GM18873 (cell line): ENCODE measurements around the gene ANKRD55.
"Not testable (repeated sequence)": the region's sequence is repeated elsewhere in the genome, so short reads cannot be mapped to it uniquely, and the experiment has no call there.

Experiments
- ATAC-seq: cut with Tn5 transposase; IDR thresholded peaks from one replicate; pipeline ENCODE4 v1.9.1; 2021; ENCODE audit warnings: mild to moderate bottlenecking, moderate library complexity, moderate number of reproducible peaks; ENCODE audit not compliant: unreplicated experiment, low FRiP score

The ANKRD55 gene

GRCh38 chr5:56253924-56254323, 20.8 kb upstream of the ANKRD55 start:
- ATAC-seq: no peak

GRCh38 chr5:56253126-56253525, 20.0 kb upstream of the ANKRD55 start:
- ATAC-seq: no peak

GRCh38 chr5:56251918-56252553, 18.9 kb upstream of the ANKRD55 start:
- ATAC-seq: no peak

GRCh38 chr5:56251440-56251839, 18.3 kb upstream of the ANKRD55 start:
- ATAC-seq: no peak

- no peak for ATAC-seq
Measured at GRCh38 chr5:56250011-56250410, 16.9 kb upstream of the ANKRD55 start.

- not testable (repeated sequence) for ATAC-seq
Measured at GRCh38 chr5:56249085-56249484, 16.0 kb upstream of the ANKRD55 start.

- ATAC-seq: no peak
Measured at GRCh38 chr5:56247592-56247991, 14.5 kb upstream of the ANKRD55 start.

GRCh38 chr5:56246769-56247168, 13.6 kb upstream of the ANKRD55 start:
- no peak for ATAC-seq

GRCh38 chr5:56245481-56245880, 12.4 kb upstream of the ANKRD55 start:
- no peak for ATAC-seq

- ATAC-seq: no peak
Measured at GRCh38 chr5:56244627-56245026, 11.5 kb upstream of the ANKRD55 start.

- not testable (repeated sequence) for ATAC-seq
Measured at GRCh38 chr5:56242271-56242670, 9.1 kb upstream of the ANKRD55 start.

- no peak for ATAC-seq
Measured at GRCh38 chr5:56232538-56232937, 592 bp downstream of the ANKRD55 start.

- ATAC-seq: no peak
Measured at GRCh38 chr5:56230576-56230975, 2.6 kb downstream of the ANKRD55 start.

GRCh38 chr5:56229111-56229510, 4.0 kb downstream of the ANKRD55 start:
- no peak for ATAC-seq

- no peak for ATAC-seq
Measured at GRCh38 chr5:56228631-56229030, 4.5 kb downstream of the ANKRD55 start.

- ATAC-seq: no peak
Measured at GRCh38 chr5:56227691-56228090, 5.4 kb downstream of the ANKRD55 start.

GRCh38 chr5:56223298-56223697, 9.8 kb downstream of the ANKRD55 start:
- ATAC-seq: not testable (repeated sequence)

GRCh38 chr5:56221601-56222000, 11.5 kb downstream of the ANKRD55 start:
- ATAC-seq: not testable (repeated sequence)

- no peak for ATAC-seq
Measured at GRCh38 chr5:56215019-56215830, 17.9 kb downstream of the ANKRD55 start.

- ATAC-seq: not testable (repeated sequence)
Measured at GRCh38 chr5:56213886-56214535, 19.1 kb downstream of the ANKRD55 start.

GRCh38 chr5:56212130-56212879, 20.8 kb downstream of the ANKRD55 start:
- no peak for ATAC-seq
